ENCODE data around the gene CALU.

Gene CALU

DNA sequence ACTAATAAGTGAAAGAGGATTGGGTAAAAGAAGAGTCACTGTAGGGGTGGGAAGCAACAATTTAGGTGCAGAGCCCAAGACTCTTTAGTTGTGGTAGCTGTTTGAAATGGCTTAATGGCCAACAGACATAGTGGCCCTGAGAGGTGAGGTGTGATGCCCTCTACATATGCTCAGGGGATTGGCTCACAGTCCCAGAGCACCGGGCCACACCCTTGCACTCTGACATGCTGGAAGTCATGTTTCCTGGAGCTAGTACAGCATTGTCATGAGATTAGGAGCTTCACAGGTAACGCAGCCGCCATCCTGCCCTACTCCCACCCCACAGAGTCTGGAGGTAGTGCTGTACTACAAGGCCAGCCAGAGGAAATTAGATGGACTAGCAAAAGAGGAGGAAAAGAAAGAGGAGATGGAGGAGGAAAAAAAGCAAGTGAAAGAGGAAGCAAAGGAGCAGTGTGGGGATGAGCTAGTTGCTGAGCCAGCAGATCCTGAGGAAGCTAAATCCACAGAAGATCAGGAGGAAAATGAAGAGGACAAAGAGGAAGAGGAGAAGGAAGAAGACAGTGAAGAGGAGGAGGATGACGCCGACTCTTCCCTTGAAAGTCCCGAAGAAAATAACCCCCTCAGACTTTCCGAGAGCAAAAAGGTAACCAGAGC is 76.3 kb downstream of the CALU start:
- DNase-seq, result no peak

- DNase-seq, result no peak
These were observed 79.5 kb downstream of the CALU start for GRCh38 chr7:128818694-128819093.

Measured in bone marrow (tissue), 2 donors.